ENCODE results near the gene TUBGCP6. TPM values are rescaled to one million over a fixed set of nuclear protein-coding genes. Genes with fewer than 3 reads are reported as not detected.

TUBGCP6 gene
- total and polyA plus RNA-seq, 2 donors (not counting 3 experiments of a cell fraction or from before 2014, with no cell fraction given) = 33.1 to 45.3 TPM

DNA sequence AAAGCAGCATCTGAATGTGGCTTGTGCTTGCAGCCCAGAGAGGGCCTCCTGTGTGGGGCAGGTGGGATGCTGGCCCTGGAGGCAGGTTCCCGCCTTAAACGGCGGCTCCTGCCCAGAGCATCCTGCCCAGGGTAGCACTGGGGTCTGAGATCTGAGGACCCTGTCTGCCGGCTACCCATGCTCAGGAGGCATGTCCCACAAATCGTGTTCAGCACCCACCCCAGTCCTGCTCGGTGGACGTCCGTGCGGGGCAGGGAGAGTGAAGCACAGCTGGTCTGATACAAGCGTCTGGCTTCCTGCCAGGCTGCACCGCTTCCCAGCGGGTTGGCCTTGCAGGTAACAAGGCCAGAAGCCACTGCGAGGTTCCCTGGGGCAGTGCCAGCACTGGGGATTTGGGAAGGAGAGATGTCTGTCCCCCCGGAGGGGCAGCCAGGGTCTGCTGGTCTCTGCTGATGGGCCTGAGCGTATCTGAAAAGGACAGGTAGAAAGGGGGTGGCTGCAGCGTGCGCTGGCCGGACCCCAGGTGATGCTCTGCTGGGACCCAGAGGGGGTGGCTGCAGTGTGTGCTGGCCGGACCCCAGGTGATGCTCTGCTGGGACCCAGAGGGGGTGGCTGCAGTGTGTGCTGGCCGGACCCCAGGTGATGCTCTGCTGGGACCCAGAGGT is 55.5 kb downstream of the TUBGCP6 start:
- H3K4me3 ChIP-seq (replicated peaks in 1 of 3; ENCODE audit: insufficient read depth in 1 of 3, low read depth in 1 of 3, low read length in 3 of 3) = no peak overlapping the region
- FAIRE-seq = no peak
- no peaks in the 10 kb centered on the region for H3K9me1 ChIP-seq (replicated peaks; ENCODE audit: control insufficient read depth, extremely low read depth, insufficient read depth, low read length)
- no peaks in the 10 kb centered on the region for H3K27me3 ChIP-seq (ENCODE audit: control insufficient read depth in 2 of 2, insufficient read depth in 2 of 2, low read length in 2 of 2)
- H3K36me3 ChIP-seq (ENCODE audit: control insufficient read depth in 2 of 2, extremely low read depth in 1 of 2, insufficient read depth in 2 of 2, low read length in 2 of 2) = peaks cover under 1 to 4% of the 10 kb centered on the region in 2 experiments
- no peak overlapping the region for H3K27ac ChIP-seq (ENCODE audit: insufficient read depth, low read depth, low read length)
- H3K9ac ChIP-seq (replicated peaks; ENCODE audit: extremely low read depth, insufficient read depth, low read length) = no peak overlapping the region
- dilution Hi-C loops (cut with MboI; ENCODE audit: extremely low pct_ligation_motif_present, low sequenced_read_pairs) (no loop called here), intact Hi-C loops (cut with micrococcal nuclease) (no loop called here)
- H3K9me3 ChIP-seq (replicated peaks; ENCODE audit: control insufficient read depth, insufficient read depth, low read length) = no peaks in the 10 kb centered on the region
- peaks cover 69% of the 10 kb centered on the region for H3K79me2 ChIP-seq (ENCODE audit: control insufficient read depth, insufficient read depth, low read length)
- H3K4me2 ChIP-seq (ENCODE audit: insufficient read depth, low read length) = no peak overlapping the region
- H4K20me1 ChIP-seq (replicated peaks; ENCODE audit: control insufficient read depth, extremely low read depth, insufficient read depth, low read length) = no peaks in the 10 kb centered on the region
- H3K4me1 ChIP-seq (ENCODE audit: control insufficient read depth, extremely low read depth, insufficient read depth, low read length) = peaks cover 37% of the 10 kb centered on the region
- ChIA-PET POLR2A (no interaction called here), CTCF (interaction anchor here (1.0 to 2.2 kb wide), 2 partner anchors 40 to 422 kb away, joined by 3 to 19 read pairs; no protein-coding TSS in a partner anchor)
- no peak for DNase-seq (ENCODE audit: low read depth, low spot score)
- TF ChIP-seq GATA2 (IDR thresholded peaks at IDR 0.05; ENCODE audit: insufficient read depth, insufficient read length, low read depth, low read length) = no peak
- TF ChIP-seq JUN (IDR thresholded peaks at IDR 0.05; ENCODE audit: borderline replicate concordance, insufficient read depth, insufficient read length, low read depth) = no peak
- TF ChIP-seq, protein P1, sequence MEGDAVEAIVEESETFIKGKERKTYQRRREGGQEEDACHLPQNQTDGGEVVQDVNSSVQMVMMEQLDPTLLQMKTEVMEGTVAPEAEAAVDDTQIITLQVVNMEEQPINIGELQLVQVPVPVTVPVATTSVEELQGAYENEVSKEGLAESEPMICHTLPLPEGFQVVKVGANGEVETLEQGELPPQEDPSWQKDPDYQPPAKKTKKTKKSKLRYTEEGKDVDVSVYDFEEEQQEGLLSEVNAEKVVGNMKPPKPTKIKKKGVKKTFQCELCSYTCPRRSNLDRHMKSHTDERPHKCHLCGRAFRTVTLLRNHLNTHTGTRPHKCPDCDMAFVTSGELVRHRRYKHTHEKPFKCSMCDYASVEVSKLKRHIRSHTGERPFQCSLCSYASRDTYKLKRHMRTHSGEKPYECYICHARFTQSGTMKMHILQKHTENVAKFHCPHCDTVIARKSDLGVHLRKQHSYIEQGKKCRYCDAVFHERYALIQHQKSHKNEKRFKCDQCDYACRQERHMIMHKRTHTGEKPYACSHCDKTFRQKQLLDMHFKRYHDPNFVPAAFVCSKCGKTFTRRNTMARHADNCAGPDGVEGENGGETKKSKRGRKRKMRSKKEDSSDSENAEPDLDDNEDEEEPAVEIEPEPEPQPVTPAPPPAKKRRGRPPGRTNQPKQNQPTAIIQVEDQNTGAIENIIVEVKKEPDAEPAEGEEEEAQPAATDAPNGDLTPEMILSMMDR (IDR thresholded peaks at IDR 0.05; ENCODE audit: extremely low read depth in 1 of 2, insufficient read depth in 1 of 2, low read depth in 1 of 2, low read length in 2 of 2) = no peak
- TF ChIP-seq FOS (IDR thresholded peaks at IDR 0.05; ENCODE audit: borderline replicate concordance, insufficient read depth, low read length) = no peak
- no peak for TF ChIP-seq POLR2A (IDR thresholded peaks at IDR 0.05; ENCODE audit: low read depth, low read length)
- TF ChIP-seq EZH2 (IDR thresholded peaks at IDR 0.05; ENCODE audit: borderline replicate concordance, low read depth, low read length, severe bottlenecking) = no peak
- no peak overlapping the region for H2AFZ ChIP-seq (ENCODE audit: low read depth, low read length)
- no TSS peak for BruUV-seq (replicated peaks)

All from endothelial cell of umbilical vein (primary cell).